GM23338 (cell line): ENCODE measurements around the gene POU3F2. TPM values are rescaled to one million over a fixed set of nuclear protein-coding genes. Genes with fewer than 3 reads are reported as not detected.

Source experiments
- ATAC-seq: fragments of 200-7000 bp; cut with Tn5 transposase; 3 replicates; pipeline ENCODE4 v1.9.1; 2020
- DNase-seq: peaks from one replicate; pipeline ENCODE4 v3.0.0-alpha.2; 2015; ENCODE audit warnings: low spot score
- H2AFZ ChIP-seq: fragments of 200-600 bp; sonication (generic); 2 replicates; pipeline ENCODE4 v1.8.0; 2016; ENCODE audit warnings: antibody characterized with exemption, mild to moderate bottlenecking, moderate library complexity
- H3F3A ChIP-seq: fragments of 200-600 bp; sonication (generic); replicated peaks from 2 replicates; pipeline ENCODE4 v1.8.0; 2017; ENCODE audit warnings: antibody characterized with exemption, mixed run types, low read depth
- H3K27ac ChIP-seq: fragments of 200-600 bp; sonication (generic); 2 replicates; pipeline ENCODE4 v1.6.1; 2016; ENCODE audit warnings: low read depth
- H3K27me3 ChIP-seq: fragments of 200-600 bp; sonication (generic); 2 replicates; pipeline ENCODE4 v1.8.0; 2016; ENCODE audit warnings: mild to moderate bottlenecking, mixed run types, moderate library complexity; ENCODE audit not compliant: insufficient read depth
- H3K36me3 ChIP-seq: fragments of 200-600 bp; sonication (generic); 2 replicates; pipeline ENCODE4 v1.8.0; 2016; ENCODE audit warnings: mild to moderate bottlenecking; ENCODE audit not compliant: insufficient read depth
- H3K4me1 ChIP-seq: fragments of 200-600 bp; sonication (generic); 2 replicates; pipeline ENCODE4 v1.8.0; 2016; ENCODE audit warnings: mild to moderate bottlenecking, moderate library complexity; ENCODE audit not compliant: insufficient read depth
- H3K4me2 ChIP-seq: fragments of 200-600 bp; sonication (generic); 2 replicates; pipeline ENCODE4 v1.7.1; 2017; ENCODE audit warnings: mixed run types
- H3K4me3 ChIP-seq: fragments of 200-600 bp; sonication (generic); 2 replicates; pipeline ENCODE4 v1.6.1; 2016; ENCODE audit warnings: mixed run types
- H3K79me2 ChIP-seq: fragments of 200-600 bp; sonication (generic); replicated peaks from 2 replicates; pipeline ENCODE4 v1.8.0; 2017; ENCODE audit warnings: mild to moderate bottlenecking; ENCODE audit not compliant: insufficient read depth
- H3K9me2 ChIP-seq: fragments of 200-600 bp; sonication (generic); 2 replicates; pipeline ENCODE4 v1.8.0; 2017; ENCODE audit not compliant: insufficient read depth
- H4K20me1 ChIP-seq: fragments of 200-600 bp; sonication (generic); replicated peaks from 2 replicates; pipeline ENCODE4 v1.8.0; 2017; ENCODE audit warnings: mild to moderate bottlenecking; ENCODE audit not compliant: insufficient read depth
- H3K27ac Mint-ChIP-seq: 2 replicates; pipeline ENCODE4 v1.8.0; 2020; ENCODE audit warnings: inconsistent platforms, mild to moderate bottlenecking, moderate library complexity, mixed read lengths
- H3K27me3 Mint-ChIP-seq: 3 replicates; pipeline ENCODE4 v1.8.0; 2022; ENCODE audit warnings: low read depth, mild to moderate bottlenecking, moderate library complexity, mixed read lengths, inconsistent platforms; ENCODE audit not compliant: insufficient read depth, poor library complexity
- H3K36me3 Mint-ChIP-seq: 3 replicates; pipeline ENCODE4 v1.8.0; 2021; ENCODE audit warnings: low read depth, mild to moderate bottlenecking, inconsistent platforms, moderate library complexity, mixed read lengths
- H3K4me1 Mint-ChIP-seq: 3 replicates; pipeline ENCODE4 v1.8.0; 2020; ENCODE audit warnings: mild to moderate bottlenecking, inconsistent platforms, mixed read lengths
- H3K4me3 Mint-ChIP-seq: 3 replicates; pipeline ENCODE4 v1.8.0; 2021; ENCODE audit warnings: moderate library complexity, mild to moderate bottlenecking, inconsistent platforms, mixed read lengths
- H3K9me3 Mint-ChIP-seq: 3 replicates; pipeline ENCODE4 v1.8.0; 2020; ENCODE audit warnings: moderate library complexity, mild to moderate bottlenecking, inconsistent platforms, mixed read lengths
- CREB1 ChIP-seq: fragments of 250-450 bp; sonication (Bioruptor Pico); IDR thresholded peaks from 2 replicates; pipeline ENCODE4 v1.5.0; 2020; ENCODE audit warnings: low read depth, mild to moderate bottlenecking, moderate library complexity
- EZH2 ChIP-seq: fragments of 200-600 bp; sonication (generic); IDR thresholded peaks from one replicate; pipeline ENCODE4 v1.8.0; 2017; ENCODE audit warnings: antibody characterized with exemption, mild to moderate bottlenecking, low read depth; ENCODE audit not compliant: unreplicated experiment
- EZH2phosphoT487 ChIP-seq: fragments of 200-600 bp; sonication (generic); IDR thresholded peaks from one replicate; pipeline ENCODE4 v1.8.1; 2018; ENCODE audit warnings: antibody characterized with exemption; ENCODE audit not compliant: unreplicated experiment
- NANOG ChIP-seq: IDR thresholded peaks from 2 replicates; pipeline ENCODE4 v1.6.1; 2016; ENCODE audit warnings: antibody characterized with exemption, borderline replicate concordance
- POLR2AphosphoS5 ChIP-seq: IDR thresholded peaks from 2 replicates; pipeline ENCODE4 v1.6.1; 2016; ENCODE audit warnings: antibody characterized with exemption, low read depth
- ZNF114 ChIP-seq: fragments of 250-450 bp; sonication (Bioruptor Pico); IDR thresholded peaks from 2 replicates; pipeline ENCODE4 v1.5.0; 2020; ENCODE audit warnings: mild to moderate bottlenecking, moderate library complexity
- ZNF331 ChIP-seq: fragments of 250-450 bp; sonication (Bioruptor Pico); IDR thresholded peaks from 2 replicates; pipeline ENCODE4 v1.5.0; 2020; ENCODE audit warnings: low read depth, mild to moderate bottlenecking, moderate library complexity
- ZNF462 ChIP-seq: fragments of 250-450 bp; sonication (Bioruptor Pico); IDR thresholded peaks from 2 replicates; pipeline ENCODE4 v1.5.0; 2020; ENCODE audit warnings: mild to moderate bottlenecking, moderate library complexity
- polyA plus RNA-seq: library from polyadenylated mRNA; unstranded; fragments of >200 nt; fragmentation: Nextera tagmentation; extraction: Ambion mirVana; gene quantifications from 2 replicates; pipeline ENCODE4 v1.2.1, GENCODE V29; 2016
- total RNA-seq: library from RNA; depleted of rRNA; stranded (reverse); fragments of >200 nt; shearing (Covaris generic); gene quantifications from 2 replicates; pipeline ENCODE4 v1.2.3, GENCODE V29; 2014
- TF ChIP-seq, protein P1 (sequence below): IDR thresholded peaks from one replicate; pipeline ENCODE4 v1.6.1; 2018; ENCODE audit warnings: antibody characterized with exemption; ENCODE audit not compliant: unreplicated experiment
- TF ChIP-seq, protein P2 (sequence below), 2 experiments: fragments of 200-600 bp in 1 of 2; sonication (generic) in 1 of 2; conservative IDR thresholded peaks; 2 replicates each; pipeline versions ENCODE4 v1.5.1 to v1.6.1; 2016 to 2017; ENCODE audit warnings: antibody characterized with exemption in 2 of 2, low read depth in 2 of 2, mild to moderate bottlenecking in 2 of 2, moderate library complexity in 1 of 2
- TF ChIP-seq, protein P3 (sequence below): IDR thresholded peaks from 2 replicates; pipeline ENCODE4 v1.6.1; 2016; ENCODE audit warnings: antibody characterized with exemption

The POU3F2 gene
- total and polyA plus RNA-seq, 2 experiments from 2014 or later = 0.26 to 0.76 TPM

GRCh38 chr6:98787435-98787834, 46.9 kb upstream of the POU3F2 start (continued):
- no peak for TF ChIP-seq ZNF462 (CRISPR knock-in tag)

- Histone ChIP-seq H3K4me1 (peaks cover 34% of the 10 kb centered on the region), H3K4me3 (peak overlapping the region; percentile 34), H3K9me2 (no peaks in the 10 kb centered on the region), H4K20me1 (no peaks in the 10 kb centered on the region), H3K79me2 (no peaks in the 10 kb centered on the region), H3K36me3 (no peaks in the 10 kb centered on the region; the same call in 1 of the 2 replicates), H2AFZ (peak overlapping the region; percentile 80), H3F3A (no peaks in the 10 kb centered on the region), H3K27ac (no peak overlapping the region), H3K27me3 (no peaks in the 10 kb centered on the region), H3K4me2 (peak overlapping the region; percentile 73)
- DNase-seq (peak; percentile 79), ATAC-seq (peak; percentile 97)
- peaks cover 35% of the 10 kb centered on the region for H3K4me1 Mint-ChIP-seq
- H3K4me3 Mint-ChIP-seq = peak overlapping the region; percentile 29; the same call in 2 of the 3 replicates
- H3K36me3 Mint-ChIP-seq = no peaks in the 10 kb centered on the region
- no peaks in the 10 kb centered on the region for H3K27me3 Mint-ChIP-seq
- no peak overlapping the region for H3K27ac Mint-ChIP-seq
- no peaks in the 10 kb centered on the region for H3K9me3 Mint-ChIP-seq
- TF ChIP-seq POLR2AphosphoS5 (no peak), NANOG (no peak), ZNF331 (no peak), EZH2phosphoT487 (no peak), CREB1 (no peak), EZH2 (no peak), ZNF114 (CRISPR knock-in tag) (no peak)
- TF ChIP-seq, protein P1, sequence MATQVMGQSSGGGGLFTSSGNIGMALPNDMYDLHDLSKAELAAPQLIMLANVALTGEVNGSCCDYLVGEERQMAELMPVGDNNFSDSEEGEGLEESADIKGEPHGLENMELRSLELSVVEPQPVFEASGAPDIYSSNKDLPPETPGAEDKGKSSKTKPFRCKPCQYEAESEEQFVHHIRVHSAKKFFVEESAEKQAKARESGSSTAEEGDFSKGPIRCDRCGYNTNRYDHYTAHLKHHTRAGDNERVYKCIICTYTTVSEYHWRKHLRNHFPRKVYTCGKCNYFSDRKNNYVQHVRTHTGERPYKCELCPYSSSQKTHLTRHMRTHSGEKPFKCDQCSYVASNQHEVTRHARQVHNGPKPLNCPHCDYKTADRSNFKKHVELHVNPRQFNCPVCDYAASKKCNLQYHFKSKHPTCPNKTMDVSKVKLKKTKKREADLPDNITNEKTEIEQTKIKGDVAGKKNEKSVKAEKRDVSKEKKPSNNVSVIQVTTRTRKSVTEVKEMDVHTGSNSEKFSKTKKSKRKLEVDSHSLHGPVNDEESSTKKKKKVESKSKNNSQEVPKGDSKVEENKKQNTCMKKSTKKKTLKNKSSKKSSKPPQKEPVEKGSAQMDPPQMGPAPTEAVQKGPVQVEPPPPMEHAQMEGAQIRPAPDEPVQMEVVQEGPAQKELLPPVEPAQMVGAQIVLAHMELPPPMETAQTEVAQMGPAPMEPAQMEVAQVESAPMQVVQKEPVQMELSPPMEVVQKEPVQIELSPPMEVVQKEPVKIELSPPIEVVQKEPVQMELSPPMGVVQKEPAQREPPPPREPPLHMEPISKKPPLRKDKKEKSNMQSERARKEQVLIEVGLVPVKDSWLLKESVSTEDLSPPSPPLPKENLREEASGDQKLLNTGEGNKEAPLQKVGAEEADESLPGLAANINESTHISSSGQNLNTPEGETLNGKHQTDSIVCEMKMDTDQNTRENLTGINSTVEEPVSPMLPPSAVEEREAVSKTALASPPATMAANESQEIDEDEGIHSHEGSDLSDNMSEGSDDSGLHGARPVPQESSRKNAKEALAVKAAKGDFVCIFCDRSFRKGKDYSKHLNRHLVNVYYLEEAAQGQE = no peak
- TF ChIP-seq, protein P2, sequence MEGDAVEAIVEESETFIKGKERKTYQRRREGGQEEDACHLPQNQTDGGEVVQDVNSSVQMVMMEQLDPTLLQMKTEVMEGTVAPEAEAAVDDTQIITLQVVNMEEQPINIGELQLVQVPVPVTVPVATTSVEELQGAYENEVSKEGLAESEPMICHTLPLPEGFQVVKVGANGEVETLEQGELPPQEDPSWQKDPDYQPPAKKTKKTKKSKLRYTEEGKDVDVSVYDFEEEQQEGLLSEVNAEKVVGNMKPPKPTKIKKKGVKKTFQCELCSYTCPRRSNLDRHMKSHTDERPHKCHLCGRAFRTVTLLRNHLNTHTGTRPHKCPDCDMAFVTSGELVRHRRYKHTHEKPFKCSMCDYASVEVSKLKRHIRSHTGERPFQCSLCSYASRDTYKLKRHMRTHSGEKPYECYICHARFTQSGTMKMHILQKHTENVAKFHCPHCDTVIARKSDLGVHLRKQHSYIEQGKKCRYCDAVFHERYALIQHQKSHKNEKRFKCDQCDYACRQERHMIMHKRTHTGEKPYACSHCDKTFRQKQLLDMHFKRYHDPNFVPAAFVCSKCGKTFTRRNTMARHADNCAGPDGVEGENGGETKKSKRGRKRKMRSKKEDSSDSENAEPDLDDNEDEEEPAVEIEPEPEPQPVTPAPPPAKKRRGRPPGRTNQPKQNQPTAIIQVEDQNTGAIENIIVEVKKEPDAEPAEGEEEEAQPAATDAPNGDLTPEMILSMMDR (conservative IDR thresholded peaks at IDR 0.05; ENCODE audit: low read depth in 2 of 2) = no peak
- TF ChIP-seq, protein P3, sequence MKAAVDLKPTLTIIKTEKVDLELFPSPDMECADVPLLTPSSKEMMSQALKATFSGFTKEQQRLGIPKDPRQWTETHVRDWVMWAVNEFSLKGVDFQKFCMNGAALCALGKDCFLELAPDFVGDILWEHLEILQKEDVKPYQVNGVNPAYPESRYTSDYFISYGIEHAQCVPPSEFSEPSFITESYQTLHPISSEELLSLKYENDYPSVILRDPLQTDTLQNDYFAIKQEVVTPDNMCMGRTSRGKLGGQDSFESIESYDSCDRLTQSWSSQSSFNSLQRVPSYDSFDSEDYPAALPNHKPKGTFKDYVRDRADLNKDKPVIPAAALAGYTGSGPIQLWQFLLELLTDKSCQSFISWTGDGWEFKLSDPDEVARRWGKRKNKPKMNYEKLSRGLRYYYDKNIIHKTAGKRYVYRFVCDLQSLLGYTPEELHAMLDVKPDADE = no peak
These were observed 46.4 kb upstream of the POU3F2 start for GRCh38 chr6:98787961-98788360.
